ENCODE data around the gene OR2M7.
"Not testable (repeated sequence)": the region's sequence is repeated elsewhere in the genome, so short reads cannot be mapped to it uniquely, and the experiment has no call there.

The OR2M7 gene

GRCh38 chr1:248324468-248324867 lies at the start of gene OR2M7:
TSS of gene OR2M7 (minus strand) at chr1:248324568. CDS start at chr1:248324568, 0 bp downstream.
- no peak for DNase-seq
- TF ChIP-seq GATA1 (IDR thresholded peaks at IDR 0.05; ENCODE audit: low read depth, low read length) (no peak), POLR2A (IDR thresholded peaks at IDR 0.05; ENCODE audit: low read length) (no peak)

GRCh38 chr1:248373761-248374160 lies 49.4 kb upstream of the OR2M7 start:
- DNase-seq = no peak

GRCh38 chr1:248372394-248372793 lies 48.0 kb upstream of the OR2M7 start:
- TF ChIP-seq POLR2A (IDR thresholded peaks at IDR 0.05; ENCODE audit: low read length) (no peak), GATA1 (IDR thresholded peaks at IDR 0.05; ENCODE audit: low read depth, low read length) (no peak)
- DNase-seq = no peak

More at GRCh38 chr1:248373761-248374160, 49.4 kb upstream of the OR2M7 start:
- no peak for TF ChIP-seq POLR2A (IDR thresholded peaks at IDR 0.05; ENCODE audit: low read length)
- no peak for TF ChIP-seq GATA1 (IDR thresholded peaks at IDR 0.05; ENCODE audit: low read depth, low read length)

GRCh38 chr1:248366609-248367008 lies 42.2 kb upstream of the OR2M7 start:
- TF ChIP-seq GATA1 (IDR thresholded peaks at IDR 0.05; ENCODE audit: low read depth, low read length) (no peak), POLR2A (IDR thresholded peaks at IDR 0.05; ENCODE audit: low read length) (no peak)

GRCh38 chr1:248361121-248361715 lies 36.9 kb upstream of the OR2M7 start, which contains the start of gene OR2T4:
TSS of gene OR2T4 (plus strand) at chr1:248361665. CDS start at chr1:248361665, 0 bp downstream.
- TF ChIP-seq GATA1 (IDR thresholded peaks at IDR 0.05; ENCODE audit: low read depth, low read length) (no peak), POLR2A (IDR thresholded peaks at IDR 0.05; ENCODE audit: low read length) (no peak)
- no peak for DNase-seq

More at GRCh38 chr1:248366609-248367008, 42.2 kb upstream of the OR2M7 start:
- no peak for DNase-seq

GRCh38 chr1:248359415-248359814 lies 35.0 kb upstream of the OR2M7 start:
- TF ChIP-seq POLR2A (IDR thresholded peaks at IDR 0.05; ENCODE audit: low read length) = no peak
- TF ChIP-seq GATA1 (IDR thresholded peaks at IDR 0.05; ENCODE audit: low read depth, low read length) = no peak
- no peak for DNase-seq

- no peak for DNase-seq
- TF ChIP-seq POLR2A (IDR thresholded peaks at IDR 0.05; ENCODE audit: low read length) (no peak), GATA1 (IDR thresholded peaks at IDR 0.05; ENCODE audit: low read depth, low read length) (no peak)
Observed at GRCh38 chr1:248348475-248348874, 24.1 kb upstream of the OR2M7 start, which contains the start of gene OR14C36. TSS of gene OR14C36 (plus strand) at chr1:248348775. CDS start at chr1:248348775, 0 bp downstream.

GRCh38 chr1:248343451-248343850 lies 19.1 kb upstream of the OR2M7 start:
- TF ChIP-seq POLR2A (IDR thresholded peaks at IDR 0.05; ENCODE audit: low read length) (no peak), GATA1 (IDR thresholded peaks at IDR 0.05; ENCODE audit: low read depth, low read length) (no peak)
- DNase-seq = no peak

GRCh38 chr1:248316796-248317195 lies 7.6 kb downstream of the OR2M7 start:
- TF ChIP-seq GATA1 (IDR thresholded peaks at IDR 0.05; ENCODE audit: low read depth, low read length) = no peak
- no peak for DNase-seq

GRCh38 chr1:248306740-248307139 lies 17.6 kb downstream of the OR2M7 start:
- DNase-seq = not testable (repeated sequence)

- no peak for TF ChIP-seq GATA1 (IDR thresholded peaks at IDR 0.05; ENCODE audit: low read depth, low read length)
- no peak for TF ChIP-seq POLR2A (IDR thresholded peaks at IDR 0.05; ENCODE audit: low read length)
- DNase-seq = no peak
Observed at GRCh38 chr1:248306103-248306502, 18.3 kb downstream of the OR2M7 start.

GRCh38 chr1:248305672-248306071 lies 18.7 kb downstream of the OR2M7 start:
- DNase-seq = not testable (repeated sequence)

GRCh38 chr1:248303324-248303723 lies 21.0 kb downstream of the OR2M7 start, which contains the start of gene OR2T12:
TSS of gene OR2T12 (minus strand) at chr1:248303424. CDS start at chr1:248295578, 7,846 bp downstream.
- no peak for TF ChIP-seq GATA1 (IDR thresholded peaks at IDR 0.05; ENCODE audit: low read depth, low read length)
- TF ChIP-seq POLR2A (IDR thresholded peaks at IDR 0.05; ENCODE audit: low read length) = no peak
- no peak for DNase-seq

GRCh38 chr1:248288391-248288790 lies 36.0 kb downstream of the OR2M7 start:
- no peak for DNase-seq
- TF ChIP-seq POLR2A (IDR thresholded peaks at IDR 0.05; ENCODE audit: low read length) (no peak), GATA1 (IDR thresholded peaks at IDR 0.05; ENCODE audit: low read depth, low read length) (no peak)

- no peak for DNase-seq
- no peak for TF ChIP-seq GATA1 (IDR thresholded peaks at IDR 0.05; ENCODE audit: low read depth, low read length)
- no peak for TF ChIP-seq POLR2A (IDR thresholded peaks at IDR 0.05; ENCODE audit: low read length)
Observed at GRCh38 chr1:248277876-248278275, 46.5 kb downstream of the OR2M7 start, which contains the start of gene OR2T33. TSS of gene OR2T33 (minus strand) at chr1:248277976. CDS start at chr1:248273814, 4,162 bp downstream.

Data from erythroblast (primary cell).